Measurements from ENCODE around the gene WDR93.
"Not testable (repeated sequence)": the region's sequence is repeated elsewhere in the genome, so short reads cannot be mapped to it uniquely, and the experiment has no call there.

Gene WDR93

DNA sequence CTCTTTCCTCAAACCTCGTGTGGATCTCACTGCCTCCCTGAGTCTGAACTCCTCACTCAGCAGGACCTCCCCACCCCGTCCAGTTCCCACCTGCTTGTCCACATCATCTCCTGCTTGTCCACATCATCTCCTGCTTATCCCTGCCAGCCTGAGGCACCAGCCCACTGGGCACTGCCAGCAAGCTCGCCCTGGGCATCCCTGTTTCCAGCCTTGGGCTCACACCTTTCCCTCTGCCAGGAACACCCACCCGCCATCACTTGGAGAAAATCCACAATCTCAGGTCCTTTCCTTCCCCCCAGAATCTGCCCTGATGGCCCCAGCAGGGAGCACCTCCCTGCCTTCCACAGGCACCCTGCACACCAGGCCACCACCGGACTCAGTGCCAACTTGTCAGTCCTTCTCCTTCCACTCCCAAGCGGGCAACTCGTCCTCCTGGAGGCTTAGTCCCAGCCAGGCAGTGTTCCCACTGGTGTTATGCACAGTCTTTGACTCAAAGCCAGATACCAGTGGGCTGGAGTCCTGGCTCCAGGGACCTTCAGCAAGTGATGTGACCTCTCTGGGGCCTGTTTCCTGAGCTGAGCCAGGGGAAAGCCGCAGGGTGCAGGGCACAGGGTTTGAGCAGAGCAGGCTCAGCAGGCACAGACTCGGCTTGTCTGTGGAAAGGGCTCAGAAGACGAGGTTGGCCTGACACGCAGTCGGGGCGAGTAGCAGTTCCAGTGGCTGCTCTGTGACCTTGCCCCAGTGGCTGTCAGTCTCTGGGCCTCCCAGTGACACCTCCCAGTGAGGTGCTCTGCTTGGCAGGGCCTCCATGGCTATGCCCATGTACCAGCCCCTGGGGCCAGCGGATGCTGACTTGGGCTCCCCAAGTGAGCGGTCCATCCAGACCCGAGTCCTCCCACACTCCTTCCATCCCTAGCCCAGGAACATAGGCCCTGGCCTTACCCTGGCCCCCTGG, 76.0 kb downstream of the WDR93 start:
- in situ Hi-C loops (cut with MboI; ENCODE audit: low sequenced_read_pairs), result loop anchor here (25.0 kb wide), 1 partner anchor 321 kb away; no protein-coding TSS in a partner anchor

DNA sequence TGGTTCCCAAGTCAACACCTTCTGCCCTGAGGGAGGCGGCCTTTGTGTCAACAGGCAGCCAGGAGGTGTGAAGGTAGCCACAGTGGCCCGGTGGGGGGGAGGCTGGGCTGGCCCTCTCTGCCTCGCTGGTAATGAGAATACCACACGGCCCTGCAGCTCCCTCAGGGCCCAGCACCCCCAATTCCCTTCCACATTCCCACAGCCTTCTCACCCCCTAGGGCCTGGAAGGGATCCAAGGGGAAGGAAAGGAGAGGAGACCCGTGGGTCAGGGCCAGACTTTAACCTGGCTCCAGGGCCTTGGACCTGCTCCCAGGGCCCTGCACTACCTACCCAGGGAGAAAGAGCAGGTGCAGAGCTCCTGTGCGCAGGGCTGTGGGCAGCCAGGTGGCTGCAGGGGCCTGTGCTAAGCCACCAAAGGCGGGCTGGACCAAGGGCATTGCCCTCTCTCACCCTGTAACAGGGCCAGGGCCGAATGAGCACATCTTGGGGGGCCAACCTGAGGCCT, 76.9 kb downstream of the WDR93 start:
- in situ Hi-C loops (cut with MboI; ENCODE audit: low sequenced_read_pairs), result loop anchor here (25.0 kb wide), 1 partner anchor 320 kb away; no protein-coding TSS in a partner anchor

DNA sequence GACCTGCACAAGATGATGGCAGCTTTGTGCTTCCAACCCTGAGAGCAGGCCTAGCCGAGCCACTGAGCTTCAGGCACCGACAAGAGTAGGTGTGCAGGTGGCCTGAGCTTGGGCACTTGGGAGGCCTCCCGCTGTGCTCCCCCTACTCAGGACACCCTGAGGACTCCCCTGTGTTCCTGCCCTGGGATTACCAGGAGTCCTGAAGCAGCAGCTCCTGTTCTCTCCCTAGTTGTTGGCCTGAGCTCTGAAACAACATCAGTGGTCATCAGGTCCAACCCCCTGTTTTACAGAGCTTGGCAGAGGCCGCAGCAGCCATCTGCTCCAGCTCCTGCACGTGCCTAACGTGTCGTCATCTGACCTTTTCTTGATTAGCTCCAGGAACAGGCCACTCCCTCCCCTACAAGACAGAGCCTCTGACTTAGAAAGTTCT, 77.5 kb downstream of the WDR93 start:
- in situ Hi-C loops (cut with MboI; ENCODE audit: low sequenced_read_pairs), result loop anchor here (25.0 kb wide), 1 partner anchor 319 kb away; no protein-coding TSS in a partner anchor

DNA sequence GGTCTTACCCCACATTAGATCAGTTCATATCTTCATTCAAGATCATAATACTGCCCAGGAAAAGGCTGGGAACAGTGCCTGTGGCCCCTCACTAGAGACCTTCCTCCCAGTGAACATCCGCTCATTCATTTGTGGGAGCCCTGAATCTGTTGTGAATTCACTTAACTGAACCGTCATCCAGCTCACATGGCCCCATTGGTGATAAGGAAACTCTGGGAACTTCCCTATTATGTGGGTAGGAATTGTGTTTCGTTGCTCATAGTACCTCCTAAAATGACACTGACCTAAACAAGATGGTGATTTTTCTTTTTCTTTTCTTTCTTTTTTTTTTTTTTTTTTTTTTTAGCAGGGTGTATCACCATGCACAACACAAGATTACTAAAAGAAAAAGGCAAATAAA, 78.8 kb downstream of the WDR93 start:
- in situ Hi-C loops (cut with MboI; ENCODE audit: low sequenced_read_pairs), result loop anchor here (25.0 kb wide), 1 partner anchor 318 kb away; no protein-coding TSS in a partner anchor

DNA sequence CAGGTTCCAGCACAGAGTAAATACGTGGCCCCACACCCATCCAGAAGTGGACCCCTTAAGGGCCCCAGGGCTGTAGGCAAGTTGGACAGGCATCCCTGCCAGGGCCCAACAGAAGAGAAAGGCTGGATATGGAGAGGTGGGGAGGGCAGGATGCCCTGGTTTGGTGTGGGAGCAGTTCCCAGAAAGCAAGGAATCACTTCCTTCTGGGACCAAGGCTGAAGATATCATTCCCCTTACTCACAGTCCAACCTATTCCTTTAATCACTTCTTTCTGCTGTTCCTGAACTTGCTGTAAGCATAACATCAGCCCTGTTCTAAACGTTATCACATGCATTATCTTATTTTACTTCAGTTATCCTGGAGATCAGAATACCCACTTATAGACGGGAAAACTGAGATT, 79.4 kb downstream of the WDR93 start:
- in situ Hi-C loops (cut with MboI; ENCODE audit: low sequenced_read_pairs), result loop anchor here (25.0 kb wide), 1 partner anchor 317 kb away; no protein-coding TSS in a partner anchor

DNA sequence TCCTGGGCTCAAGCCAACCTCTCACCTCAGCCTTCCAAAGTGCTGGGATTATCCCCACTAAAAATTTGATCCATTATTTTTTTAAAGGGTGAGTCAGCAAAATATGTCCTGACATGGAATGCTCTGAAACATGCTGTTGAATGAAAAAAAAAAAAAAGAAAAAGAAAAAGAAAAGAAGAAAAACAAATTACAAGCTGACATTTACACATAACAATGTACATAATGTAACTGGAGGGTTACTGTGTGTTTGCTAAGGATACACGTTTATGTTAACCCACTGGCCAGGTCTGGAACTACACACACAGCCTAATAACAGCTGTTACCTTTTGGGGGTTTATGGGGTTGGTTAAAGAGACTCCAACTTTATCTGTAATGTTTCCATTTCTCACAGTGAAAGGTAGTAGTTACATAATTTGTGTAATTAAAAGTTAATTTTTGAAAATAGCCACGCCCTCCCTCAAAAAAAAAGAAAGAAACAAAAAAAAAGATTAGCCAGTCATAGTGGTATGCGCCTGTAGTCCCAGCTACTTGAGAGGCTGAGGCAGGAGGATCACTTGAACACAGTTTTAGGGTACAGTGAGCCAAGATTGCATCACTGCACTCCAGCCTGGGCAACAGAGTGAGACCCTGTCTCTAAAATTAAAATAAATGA, 82.4 kb downstream of the WDR93 start:
- in situ Hi-C loops (cut with MboI; ENCODE audit: low sequenced_read_pairs), result loop anchor here (25.0 kb wide), 1 partner anchor 314 kb away; no protein-coding TSS in a partner anchor

DNA sequence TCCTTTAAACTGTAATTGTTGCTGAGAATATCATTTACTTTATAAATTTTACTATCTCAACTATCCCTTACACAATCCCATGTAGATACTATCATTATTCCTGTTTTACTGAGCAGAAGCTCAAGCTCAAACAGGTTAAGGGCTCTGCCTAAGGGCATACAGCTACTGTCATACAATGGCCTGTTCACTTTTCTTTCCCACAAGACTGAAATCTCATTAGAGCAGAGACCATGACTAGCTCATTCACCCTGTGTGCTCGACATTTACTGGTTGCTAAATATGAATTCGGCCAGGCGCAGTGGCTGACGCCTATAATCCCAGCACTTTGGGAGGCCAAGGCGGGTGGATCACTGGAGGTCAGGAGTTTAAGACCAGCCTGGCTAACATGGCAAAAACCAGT, 83.9 kb downstream of the WDR93 start:
- in situ Hi-C loops (cut with MboI; ENCODE audit: low sequenced_read_pairs), result loop anchor here (25.0 kb wide), 1 partner anchor 313 kb away; no protein-coding TSS in a partner anchor

DNA sequence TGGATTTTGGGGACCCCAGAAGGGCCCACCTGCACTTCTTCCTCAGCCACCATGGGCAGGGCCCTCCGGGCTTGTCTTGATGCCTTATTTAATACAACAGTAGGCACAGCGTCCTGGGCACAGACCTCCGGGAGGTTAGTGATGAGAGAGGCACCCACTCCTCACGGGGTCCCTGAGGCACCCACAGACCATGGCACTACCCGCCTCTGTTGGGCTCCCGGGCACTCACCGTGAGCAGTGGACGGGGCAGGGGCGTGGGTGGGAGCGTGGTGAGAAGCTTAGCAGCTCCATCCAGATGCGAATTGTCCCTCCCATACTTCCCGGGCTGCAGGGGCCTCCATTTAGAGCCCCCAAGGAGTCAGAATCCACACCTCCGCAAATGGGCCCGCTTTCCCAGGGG, 85.2 kb downstream of the WDR93 start:
- in situ Hi-C loops (cut with MboI; ENCODE audit: low sequenced_read_pairs), result no loop called here

DNA sequence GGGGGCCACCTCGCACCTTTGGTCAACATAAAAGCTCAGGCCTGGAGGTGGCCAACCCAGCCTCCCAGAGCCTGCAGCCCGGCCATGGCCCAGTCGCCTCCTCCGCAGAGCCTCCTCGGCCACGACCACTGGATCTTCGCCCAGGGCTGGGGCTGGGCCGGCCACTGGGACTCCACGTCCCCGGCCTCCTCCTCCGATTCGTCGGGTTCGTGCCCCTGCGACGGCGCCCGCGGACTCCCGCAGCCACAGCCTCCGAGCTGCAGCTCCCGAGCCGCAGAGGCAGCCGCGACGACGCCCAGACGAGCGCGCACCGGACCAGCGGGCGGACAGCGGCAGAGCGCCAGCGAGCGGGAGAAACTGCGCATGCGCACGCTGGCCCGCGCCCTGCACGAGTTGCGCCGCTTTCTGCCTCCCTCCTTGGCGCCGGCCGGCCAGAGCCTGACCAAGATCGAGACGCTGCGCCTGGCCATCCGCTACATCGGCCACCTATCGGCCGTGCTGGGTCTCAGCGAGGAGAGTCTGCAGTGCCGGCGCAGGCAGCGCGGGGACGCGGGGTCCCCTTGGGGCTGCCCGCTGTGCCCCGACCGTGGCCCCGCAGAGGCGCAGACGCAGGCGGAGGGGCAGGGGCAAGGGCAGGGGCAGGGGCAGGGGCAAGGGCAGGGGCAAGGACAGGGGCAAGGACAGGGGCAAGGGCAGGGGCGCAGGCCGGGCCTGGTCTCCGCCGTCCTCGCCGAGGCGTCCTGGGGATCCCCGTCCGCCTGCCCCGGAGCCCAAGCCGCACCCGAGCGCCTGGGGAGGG, 85.9 kb downstream of the WDR93 start, which contains the start of gene MESP2:
Gene MESP2 (plus strand): TSS at position 59 of the 799 bp plus-strand sequence. CDS start 26 bp downstream, at position 85.
- in situ Hi-C loops (cut with MboI; ENCODE audit: low sequenced_read_pairs), result no loop called here

DNA sequence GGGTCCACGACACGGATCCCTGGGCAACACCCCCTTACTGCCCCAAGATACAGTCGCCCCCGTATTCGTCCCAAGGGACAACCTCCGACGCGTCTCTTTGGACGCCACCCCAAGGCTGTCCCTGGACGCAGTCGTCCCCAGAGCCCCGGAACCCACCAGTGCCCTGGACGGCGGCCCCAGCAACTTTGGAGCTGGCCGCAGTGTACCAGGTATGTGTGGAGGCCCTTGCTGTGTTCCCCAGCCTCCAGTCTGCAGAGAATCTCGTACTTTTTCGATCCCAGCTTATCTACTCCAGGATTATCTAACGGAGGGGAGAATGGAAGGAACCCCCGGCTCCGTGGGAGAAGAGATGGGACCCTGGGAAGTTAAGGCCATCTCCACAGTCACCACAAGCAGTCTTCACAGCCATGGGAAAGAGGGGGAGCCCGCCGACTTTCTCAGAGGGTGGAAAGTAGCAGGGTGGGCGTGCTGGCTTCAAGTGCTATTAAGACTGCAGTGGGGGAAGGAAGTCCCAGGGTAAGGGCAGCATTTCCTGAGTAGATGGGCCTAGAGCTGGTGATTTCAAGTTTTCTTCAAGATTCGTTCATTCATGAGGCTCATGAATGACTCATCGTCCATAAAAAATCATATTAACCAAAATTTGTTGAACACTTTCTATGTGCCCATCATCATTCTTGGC, 86.6 kb downstream of the WDR93 start:
- in situ Hi-C loops (cut with MboI; ENCODE audit: low sequenced_read_pairs), result no loop called here

DNA sequence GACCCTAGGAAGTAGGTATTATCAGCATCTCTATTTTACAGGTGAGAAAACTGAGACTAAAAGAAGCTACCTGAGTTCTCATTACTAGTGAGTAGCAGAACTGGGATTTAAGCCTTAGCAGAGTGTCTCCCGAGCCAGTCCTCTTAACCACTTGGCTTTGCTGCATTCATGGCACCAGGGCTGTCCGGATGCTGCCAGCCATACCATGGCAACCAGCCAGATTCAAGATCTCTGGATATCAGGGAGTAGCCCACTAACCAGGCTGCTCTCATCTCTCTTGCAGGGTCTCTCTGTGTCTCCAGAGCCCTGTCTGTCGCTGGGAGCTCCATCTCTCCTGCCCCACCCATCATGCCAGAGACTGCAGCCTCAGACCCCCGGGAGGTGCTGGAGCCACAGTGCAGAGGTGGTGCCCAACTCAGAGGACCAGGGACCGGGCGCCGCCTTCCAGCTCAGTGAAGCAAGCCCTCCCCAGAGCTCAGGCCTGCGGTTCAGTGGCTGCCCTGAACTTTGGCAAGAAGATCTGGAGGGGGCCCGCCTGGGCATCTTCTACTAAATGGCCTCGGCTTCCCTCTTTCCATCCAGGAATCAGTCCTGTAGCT, 87.3 kb downstream of the WDR93 start:
- in situ Hi-C loops (cut with MboI; ENCODE audit: low sequenced_read_pairs), result no loop called here

DNA sequence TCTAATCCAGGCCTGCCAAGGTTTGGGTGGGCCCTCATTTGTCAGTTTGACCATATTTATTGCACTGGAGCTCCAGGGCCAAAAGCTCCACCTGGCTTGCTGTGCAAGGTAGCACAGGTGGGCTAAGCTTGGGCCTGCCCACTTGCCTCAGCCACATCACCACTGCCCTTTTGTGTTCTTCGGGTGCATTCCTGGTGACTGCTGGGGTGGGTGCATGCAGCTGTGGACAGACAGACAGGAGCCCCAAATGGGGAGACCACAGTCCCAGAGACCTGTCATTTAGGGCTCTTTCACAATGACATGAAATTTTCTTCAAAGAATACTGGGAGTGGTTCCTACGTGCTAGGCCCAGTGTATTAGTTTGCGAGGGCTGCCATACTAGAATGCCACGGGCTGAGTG, 88.2 kb downstream of the WDR93 start:
- in situ Hi-C loops (cut with MboI; ENCODE audit: low sequenced_read_pairs), result no loop called here

DNA sequence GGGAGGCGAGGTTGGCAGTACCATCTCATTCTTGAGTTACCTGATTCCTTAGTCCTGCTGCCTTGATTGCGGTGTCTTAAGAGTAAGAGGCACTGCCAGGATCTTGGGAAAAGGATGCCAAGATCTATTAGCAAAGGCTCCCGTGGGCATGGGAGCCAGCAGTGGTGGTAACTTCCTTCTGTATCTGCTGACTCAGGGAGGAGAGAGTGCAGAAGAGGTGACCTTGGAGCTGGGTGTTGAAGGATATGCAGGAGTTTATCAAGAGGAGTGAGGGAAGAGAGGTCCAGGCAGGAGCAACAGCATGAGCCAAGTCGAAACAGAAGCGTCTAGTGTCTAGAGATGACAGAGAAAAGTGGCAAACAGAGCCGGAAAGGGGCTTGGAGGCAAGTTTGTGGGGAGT, 90.0 kb downstream of the WDR93 start:
- in situ Hi-C loops (cut with MboI; ENCODE audit: low sequenced_read_pairs), result no loop called here

DNA sequence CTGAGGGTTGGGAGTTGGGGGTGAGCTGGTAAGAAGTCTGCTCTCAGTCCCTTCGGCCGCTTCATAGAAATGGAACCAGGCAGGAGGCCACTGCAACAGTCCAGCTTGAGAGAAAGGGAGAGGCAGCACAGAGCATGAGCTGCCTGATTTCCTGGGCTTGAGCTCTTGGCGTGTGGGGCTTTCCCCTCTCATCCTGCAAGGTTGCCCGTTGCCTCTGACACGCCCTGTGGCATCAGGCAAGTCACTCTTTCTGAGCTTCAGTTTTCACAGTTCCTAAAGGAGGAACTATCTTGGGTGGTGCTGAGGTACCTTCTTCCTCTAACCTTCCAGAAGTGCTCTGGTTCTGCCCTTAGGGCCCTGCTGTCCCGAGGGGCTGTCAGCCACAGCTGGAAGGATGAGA, 90.4 kb downstream of the WDR93 start:
- in situ Hi-C loops (cut with MboI; ENCODE audit: low sequenced_read_pairs), result no loop called here

DNA sequence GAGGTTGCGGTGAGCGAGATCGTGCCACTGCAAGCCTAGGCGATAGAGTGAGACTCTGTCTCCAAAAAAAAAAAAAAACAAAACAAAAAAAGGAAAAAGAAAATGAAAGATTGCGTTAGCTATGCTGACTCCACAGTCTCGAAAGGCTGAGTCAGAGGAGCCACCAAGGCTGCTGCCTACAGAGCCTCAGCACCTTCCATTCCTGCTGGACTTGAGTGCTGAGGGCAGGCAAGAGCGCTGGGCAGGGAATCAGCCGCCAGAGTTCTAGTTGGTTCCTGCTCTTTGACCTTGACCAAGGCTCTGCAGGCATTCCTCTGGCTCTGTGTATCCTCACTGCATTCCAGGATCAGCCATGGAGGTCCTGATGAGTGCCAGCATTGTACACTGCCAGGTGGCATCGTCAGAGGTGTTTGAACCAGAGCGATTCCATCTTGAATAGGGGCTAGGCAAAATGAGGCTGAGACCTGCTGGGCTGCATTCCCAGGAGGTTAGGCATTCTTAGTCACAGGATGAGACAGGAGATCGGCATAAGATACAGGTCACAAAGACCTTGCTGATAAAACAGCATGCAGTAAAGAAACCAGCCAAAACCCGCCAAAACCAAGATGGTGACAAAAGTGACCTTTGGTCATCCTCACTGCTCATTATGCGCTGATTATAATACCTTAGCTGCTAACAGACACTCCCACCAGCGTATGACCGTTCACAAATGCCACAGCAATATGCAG, 91.4 kb downstream of the WDR93 start:
- in situ Hi-C loops (cut with MboI; ENCODE audit: low sequenced_read_pairs), result no loop called here

DNA sequence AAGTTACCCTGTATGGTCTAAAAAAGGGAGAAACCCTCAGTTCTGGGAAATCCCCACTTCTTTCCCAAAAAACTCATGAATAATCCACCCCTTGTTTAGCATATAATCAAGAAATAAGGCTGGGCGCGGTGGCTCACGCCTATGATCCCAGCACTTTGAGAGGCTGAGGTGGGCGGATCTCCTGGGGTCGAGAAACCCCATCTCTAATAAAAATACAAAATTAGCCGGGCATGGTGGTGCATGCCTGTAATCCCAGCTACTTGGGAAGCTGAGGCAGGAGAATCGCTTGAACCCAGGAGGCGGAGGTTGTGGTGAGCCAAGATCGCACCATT, 92.0 kb downstream of the WDR93 start:
- in situ Hi-C loops (cut with MboI; ENCODE audit: low sequenced_read_pairs), result not testable (repeated sequence)

DNA sequence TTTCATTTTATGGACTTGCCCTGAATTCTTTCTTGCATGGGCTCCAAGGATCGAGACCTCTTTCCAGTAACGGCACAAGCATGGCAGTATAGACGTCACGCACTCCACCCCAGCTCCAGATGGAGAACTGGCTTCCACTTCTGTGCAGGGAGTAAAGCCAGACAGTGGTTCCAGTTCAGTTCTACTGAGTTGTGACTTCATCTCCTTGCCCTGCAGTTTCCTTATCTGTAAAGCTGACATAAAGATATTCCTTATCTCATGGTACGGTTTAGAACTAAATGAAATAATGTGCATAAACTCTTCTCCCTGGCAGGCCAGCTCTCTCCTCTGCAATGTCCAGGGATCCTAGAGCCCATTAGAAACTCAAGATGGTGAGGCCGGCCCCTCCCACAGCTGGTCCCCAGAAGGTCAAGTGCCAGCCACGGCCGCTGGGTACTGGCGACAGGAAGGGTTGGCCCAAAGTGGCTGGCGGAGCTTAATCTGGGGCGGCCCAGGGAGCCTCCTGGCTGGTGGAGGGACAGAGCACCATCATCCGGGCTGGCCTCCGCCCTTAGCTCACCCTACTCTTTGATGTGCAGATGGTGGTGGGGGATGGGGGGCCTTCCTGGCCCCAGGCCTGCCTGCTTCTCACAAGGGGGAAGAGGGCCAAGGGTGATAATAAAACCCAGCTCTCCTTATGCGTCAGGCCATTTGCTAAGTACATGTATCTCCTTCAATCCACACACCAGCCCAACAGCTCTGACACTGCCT, 92.7 kb downstream of the WDR93 start:
- in situ Hi-C loops (cut with MboI; ENCODE audit: low sequenced_read_pairs), result no loop called here
